Fibroblast of mammary gland (primary cell): Measurements from ENCODE around the gene CASP7.
A peak's percentile ranks its signal among the peaks of the same experiment; 100 is the strongest.

Experiments used
- DNase-seq: peaks from one replicate; pipeline ENCODE4 v3.0.0-alpha.2; 2010; ENCODE audit warnings: low read depth
- H3K4me3 ChIP-seq: 2 replicates; pipeline ENCODE4 v1.5.1; 2011; ENCODE audit warnings: low read depth, mild to moderate bottlenecking, low read length, moderate library complexity; ENCODE audit not compliant: control insufficient read depth
- TF ChIP-seq, protein P1 (sequence below): conservative IDR thresholded peaks from 2 replicates; pipeline ENCODE4 v1.5.1; 2011; ENCODE audit warnings: low read depth, low read length, inconsistent platforms; ENCODE audit not compliant: control insufficient read depth, insufficient read depth

CASP7 gene

GRCh38 chr10:113644185-113645120, 35.3 kb upstream of the CASP7 start:
- DNase-seq = peak; percentile 74
- TF ChIP-seq, protein P1, sequence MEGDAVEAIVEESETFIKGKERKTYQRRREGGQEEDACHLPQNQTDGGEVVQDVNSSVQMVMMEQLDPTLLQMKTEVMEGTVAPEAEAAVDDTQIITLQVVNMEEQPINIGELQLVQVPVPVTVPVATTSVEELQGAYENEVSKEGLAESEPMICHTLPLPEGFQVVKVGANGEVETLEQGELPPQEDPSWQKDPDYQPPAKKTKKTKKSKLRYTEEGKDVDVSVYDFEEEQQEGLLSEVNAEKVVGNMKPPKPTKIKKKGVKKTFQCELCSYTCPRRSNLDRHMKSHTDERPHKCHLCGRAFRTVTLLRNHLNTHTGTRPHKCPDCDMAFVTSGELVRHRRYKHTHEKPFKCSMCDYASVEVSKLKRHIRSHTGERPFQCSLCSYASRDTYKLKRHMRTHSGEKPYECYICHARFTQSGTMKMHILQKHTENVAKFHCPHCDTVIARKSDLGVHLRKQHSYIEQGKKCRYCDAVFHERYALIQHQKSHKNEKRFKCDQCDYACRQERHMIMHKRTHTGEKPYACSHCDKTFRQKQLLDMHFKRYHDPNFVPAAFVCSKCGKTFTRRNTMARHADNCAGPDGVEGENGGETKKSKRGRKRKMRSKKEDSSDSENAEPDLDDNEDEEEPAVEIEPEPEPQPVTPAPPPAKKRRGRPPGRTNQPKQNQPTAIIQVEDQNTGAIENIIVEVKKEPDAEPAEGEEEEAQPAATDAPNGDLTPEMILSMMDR = no peak
- H3K4me3 ChIP-seq = no peak overlapping the region

DNA sequence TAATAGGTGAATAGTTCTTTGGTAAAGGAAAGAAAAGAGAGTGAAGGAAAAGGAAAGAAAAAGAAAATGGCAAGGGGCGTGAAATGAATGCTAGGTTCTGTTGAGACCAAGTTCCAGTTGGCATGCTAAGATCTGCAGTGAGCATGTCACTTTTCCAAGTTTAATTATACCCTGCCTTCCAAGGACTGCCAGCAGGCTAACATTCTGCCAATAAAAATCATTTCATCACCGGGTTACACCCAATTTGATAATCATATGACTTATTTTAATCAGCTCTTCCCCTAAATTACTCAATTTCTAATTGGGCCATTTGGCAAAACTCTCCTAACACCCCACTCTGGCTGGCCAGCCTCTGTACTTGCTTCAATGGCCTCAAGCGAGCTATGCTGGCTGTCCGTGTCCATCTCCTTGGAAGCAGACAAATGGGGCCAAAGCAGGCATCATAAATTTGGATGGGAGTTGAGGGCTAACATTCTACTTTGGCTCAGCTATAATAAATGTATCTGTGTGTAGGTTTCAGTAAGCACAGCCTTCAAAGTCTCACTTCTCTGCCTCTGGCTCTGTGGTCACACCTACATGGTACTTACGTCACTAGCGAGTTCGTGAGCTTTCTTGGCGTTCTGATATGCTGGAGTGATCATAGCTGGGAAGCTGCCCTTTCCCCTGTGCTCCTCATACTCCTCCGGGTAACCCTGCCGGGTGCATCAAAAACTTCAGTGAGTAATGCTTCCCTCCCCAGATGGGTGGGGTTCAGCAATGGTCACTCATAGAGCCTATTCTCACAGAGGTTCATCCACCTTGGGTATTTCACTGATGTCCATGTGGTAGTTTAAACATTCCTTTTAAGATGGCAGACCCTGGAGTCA, 33.1 kb upstream of the CASP7 start:
- peak; percentile 41 for DNase-seq
- H3K4me3 ChIP-seq = no peak overlapping the region
- TF ChIP-seq, protein P1 = no peak

GRCh38 chr10:113647812-113648211, 31.9 kb upstream of the CASP7 start:
- TF ChIP-seq, protein P1 = no peak
- no peak overlapping the region for H3K4me3 ChIP-seq
- no peak for DNase-seq

- TF ChIP-seq, protein P1 = no peak
- DNase-seq = peak; percentile 5
- H3K4me3 ChIP-seq = no peak overlapping the region
Measured at GRCh38 chr10:113648478-113648877, 31.2 kb upstream of the CASP7 start.

GRCh38 chr10:113650172-113650571, 29.5 kb upstream of the CASP7 start:
- H3K4me3 ChIP-seq = no peak overlapping the region
- DNase-seq = no peak
- TF ChIP-seq, protein P1 = no peak

DNA sequence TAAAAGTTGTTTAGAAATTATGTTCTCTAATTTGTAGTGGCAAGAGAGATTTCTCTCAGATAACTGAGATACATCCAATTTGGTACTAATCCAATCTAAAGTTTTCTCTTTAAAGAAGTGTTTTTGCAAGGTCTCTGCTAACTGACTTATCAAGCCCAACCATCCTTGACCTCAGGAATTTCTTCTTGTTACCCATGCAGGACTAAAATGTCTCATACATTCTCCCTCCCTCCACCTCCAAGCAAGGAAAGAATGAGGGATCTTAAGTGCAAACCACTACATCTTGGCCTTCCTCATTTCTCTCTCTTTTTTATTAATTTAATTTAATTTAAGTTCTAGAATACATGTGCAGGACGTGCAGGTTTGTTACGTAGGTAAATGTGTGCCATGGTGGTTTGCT, 28.7 kb upstream of the CASP7 start:
- no peak overlapping the region for H3K4me3 ChIP-seq
- TF ChIP-seq, protein P1 = no peak
- DNase-seq = no peak
